Omental fat pad (tissue), 4 donors: ENCODE results near the gene FYCO1. TPM values are rescaled to one million over a fixed set of nuclear protein-coding genes. Genes with fewer than 3 reads are reported as not detected.

Source experiments
- ATAC-seq: fragments of 150-250 bp; one replicate; pipeline ENCODE4 v1.9.1; 2016; ENCODE audit warnings: mild to moderate bottlenecking, moderate library complexity; ENCODE audit not compliant: low FRiP score
- DNase-seq: peaks from one replicate; pipeline ENCODE4 v3.0.0-alpha.2; 2019; ENCODE audit warnings: low spot score
- CTCF ChIP-seq, 3 donors: fragments of 450-650 bp; IDR thresholded peaks; one replicate each; pipeline ENCODE4 v1.5.1; 2016 to 2017; ENCODE audit warnings: antibody characterized with exemption in 3 of 3, mild to moderate bottlenecking in 3 of 3, moderate library complexity in 2 of 3
- total RNA-seq, 4 donors: library from RNA; depleted of rRNA; stranded (reverse); fragments of >200 nt; gene quantifications; one replicate each; pipeline ENCODE4 v1.1.0, GENCODE V29; 2016

FYCO1 gene
- total RNA-seq, 4 donors from 2014 or later, result 44.7 to 51.4 (median 47.3) TPM

DNA sequence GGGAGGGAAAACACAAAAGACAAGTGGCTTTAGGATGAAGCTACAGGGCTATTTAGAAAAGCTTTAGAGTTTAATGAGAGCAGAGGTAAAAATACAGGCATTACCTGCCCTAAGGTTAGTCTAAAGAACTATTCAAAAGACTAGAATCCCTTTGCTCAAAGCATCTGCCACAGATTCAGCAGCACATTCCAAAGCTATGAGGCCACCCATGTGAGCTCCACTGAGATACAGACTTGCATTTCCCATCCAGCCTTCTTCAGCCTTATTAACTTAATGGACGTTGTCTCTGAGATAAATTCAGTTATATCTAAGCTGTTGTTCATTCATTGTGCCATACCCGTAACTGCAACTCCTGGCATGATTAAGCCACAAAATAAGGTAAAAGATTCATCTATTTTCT, 26.9 kb downstream of the FYCO1 start:
- ATAC-seq (no peak), DNase-seq (no peak)
- TF ChIP-seq CTCF (IDR thresholded peaks at IDR 0.05), result no peak

GRCh38 chr3:45968149-45968548, 27.5 kb downstream of the FYCO1 start:
- ATAC-seq (no peak), DNase-seq (no peak)
- no peak for TF ChIP-seq CTCF (IDR thresholded peaks at IDR 0.05)

GRCh38 chr3:45967724-45968123, 27.9 kb downstream of the FYCO1 start:
- TF ChIP-seq CTCF (IDR thresholded peaks at IDR 0.05), result no peak
- ATAC-seq, result no peak
- DNase-seq, result no peak

- ATAC-seq (no peak), DNase-seq (no peak)
- TF ChIP-seq CTCF (IDR thresholded peaks at IDR 0.05), result no peak
These were observed 28.5 kb downstream of the FYCO1 start for GRCh38 chr3:45966950-45967640.

DNA sequence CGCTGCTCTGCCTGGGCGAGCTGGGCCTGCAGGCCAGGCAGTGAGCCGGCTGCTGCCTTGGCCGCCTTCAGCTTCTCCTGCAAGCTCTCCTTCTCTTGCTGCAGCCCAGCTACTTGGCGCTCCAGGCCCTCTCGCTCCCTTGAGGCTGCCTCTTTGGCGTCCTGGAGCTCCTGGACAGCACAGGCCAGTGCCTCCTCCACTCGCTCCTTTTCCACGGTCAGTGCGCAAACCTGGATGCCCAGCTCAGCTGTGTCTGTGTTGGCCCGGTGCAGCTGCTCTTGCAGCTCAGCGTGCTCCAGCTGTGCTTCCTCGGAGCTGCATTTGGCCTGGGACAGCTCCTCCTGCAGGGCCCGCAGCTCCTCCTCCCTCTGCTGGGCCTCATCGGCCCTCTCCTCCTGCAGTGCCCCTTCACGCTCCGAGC, 29.2 kb downstream of the FYCO1 start:
- DNase-seq (no peak), ATAC-seq (no peak)
- no peak for TF ChIP-seq CTCF (IDR thresholded peaks at IDR 0.05)

GRCh38 chr3:45965653-45966052, 30.0 kb downstream of the FYCO1 start:
- no peak for TF ChIP-seq CTCF (IDR thresholded peaks at IDR 0.05)
- DNase-seq (no peak), ATAC-seq (no peak)

GRCh38 chr3:45965253-45965652, 30.4 kb downstream of the FYCO1 start:
- DNase-seq (no peak), ATAC-seq (no peak)
- TF ChIP-seq CTCF (IDR thresholded peaks at IDR 0.05), result no peak
